B cell (primary cell): ENCODE data around the gene TBCD.

Source experiments
- CTCF ChIP-seq: fragments of 200-600 bp; IDR thresholded peaks from one replicate; pipeline ENCODE4 v1.8.0; 2022; ENCODE audit warnings: antibody characterized with exemption, mild to moderate bottlenecking
- EZH2 ChIP-seq: IDR thresholded peaks from 2 replicates; pipeline ENCODE4 v1.6.1; 2012; ENCODE audit warnings: borderline replicate concordance, low read depth, mild to moderate bottlenecking, moderate library complexity, low read length; ENCODE audit not compliant: insufficient read depth, poor library complexity, severe bottlenecking

DNA sequence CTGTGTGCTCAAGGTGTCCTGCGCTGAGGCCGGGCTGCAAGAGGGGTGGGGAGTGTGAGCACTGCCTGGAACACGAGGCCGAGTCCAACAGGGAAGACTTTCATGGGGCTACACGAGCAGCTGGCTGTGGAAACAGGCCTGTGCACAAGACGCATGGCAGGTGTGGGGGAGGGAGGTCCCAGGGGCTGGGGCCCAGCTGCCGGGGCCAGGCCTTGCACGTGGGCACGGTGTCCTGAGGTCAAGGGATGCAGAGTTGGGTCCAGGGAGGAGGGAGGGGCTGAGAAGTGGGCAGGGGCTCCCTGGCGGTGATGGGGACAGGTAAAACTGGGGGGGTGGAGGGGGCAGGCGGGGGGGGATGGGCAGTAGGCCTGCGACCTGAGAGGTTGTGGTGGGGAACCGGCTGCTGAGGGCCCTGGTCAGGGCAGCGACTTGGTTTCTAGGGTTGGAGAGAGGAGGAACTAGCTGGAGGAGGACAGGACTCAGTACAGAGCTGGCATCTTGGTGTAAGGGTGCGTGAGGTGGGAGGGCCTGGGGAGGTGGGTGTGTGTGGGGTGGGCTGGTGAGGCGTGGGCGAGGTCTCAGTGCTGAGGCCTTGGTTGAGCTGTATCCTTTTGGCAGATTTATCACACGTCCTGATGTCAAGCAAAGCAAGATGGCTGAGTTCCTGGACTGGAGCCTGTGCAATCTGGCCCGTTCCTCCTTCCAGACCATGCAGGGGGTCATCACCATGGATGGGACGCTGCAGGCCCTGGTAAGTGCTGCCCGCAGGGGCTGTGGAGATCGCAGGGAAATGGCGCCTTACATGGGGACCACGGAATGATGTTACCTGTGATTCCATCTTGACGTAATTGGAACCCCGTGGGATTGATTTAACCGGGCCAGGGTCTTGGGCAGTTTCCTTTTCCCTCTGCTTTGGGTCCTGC, 29.4 kb downstream of the TBCD start:
- no peak for TF ChIP-seq CTCF
- TF ChIP-seq EZH2: no peak
